ENCODE measurements around the gene CFAP70.

GRCh38 chr10:73248259-73248724, 110.4 kb downstream of the CFAP70 start:
- TF ChIP-seq CTCF (IDR thresholded peaks at IDR 0.05; ENCODE audit: low read length) (no peak), EZH2 (IDR thresholded peaks at IDR 0.05; ENCODE audit: borderline replicate concordance, low read length) (no peak)
